CD4-positive, alpha-beta T cell treated with Interleukin-15 for 1 hour (primary cell): ENCODE data around the gene SLC23A2.

Experiments used
- DNase-seq: peaks from one replicate; pipeline ENCODE4 v3.0.0-alpha.2; 2020

The SLC23A2 gene

DNA sequence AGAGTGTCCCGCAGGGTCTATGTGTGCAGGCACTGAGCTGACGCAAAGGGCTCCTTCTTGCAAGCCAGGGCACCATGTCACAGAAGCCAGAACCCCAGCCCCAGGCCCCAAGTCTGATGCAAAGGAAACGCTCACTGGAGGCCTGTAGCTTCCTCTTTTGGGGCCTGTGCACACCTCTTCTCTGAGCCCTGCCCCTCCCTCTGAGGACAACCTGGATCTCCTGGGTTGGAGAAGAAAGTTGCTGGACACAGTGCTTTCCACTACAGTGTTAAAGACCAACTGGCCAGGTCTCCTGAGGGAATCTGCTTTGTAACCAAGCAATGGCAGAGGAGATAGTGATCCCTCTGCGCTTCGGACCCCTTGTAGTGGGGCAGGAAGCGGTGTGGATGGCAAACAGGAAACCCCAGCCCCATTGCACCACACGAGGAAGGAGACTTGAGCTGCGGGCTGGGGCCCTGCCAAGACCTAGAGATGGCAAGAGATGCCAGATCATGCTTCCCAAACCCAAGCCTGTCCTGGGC is 189.6 kb downstream of the SLC23A2 start:
- DNase-seq = peak; percentile 78

DNA sequence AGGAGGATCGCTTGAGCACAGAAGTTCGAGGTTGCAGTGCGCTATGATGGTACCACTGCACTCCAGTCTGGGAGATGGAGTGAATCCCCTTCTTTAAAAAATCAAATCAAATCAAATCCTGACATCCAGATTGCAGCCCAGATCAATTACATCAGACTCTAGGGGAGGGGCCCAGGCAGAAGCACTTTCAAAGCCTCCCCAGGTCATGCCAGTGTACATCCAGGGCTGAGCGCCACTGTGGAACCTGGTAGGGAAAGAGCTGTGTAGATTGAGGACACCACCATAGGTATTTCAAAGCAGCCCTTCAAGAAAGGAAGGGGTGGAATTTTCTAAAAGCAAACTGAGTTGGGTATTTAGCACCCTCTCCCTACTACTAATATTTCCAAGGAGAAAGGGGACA is 190.1 kb downstream of the SLC23A2 start:
- no peak for DNase-seq

- DNase-seq = no peak
Measured at GRCh38 chr20:4810426-4811019, 190.8 kb downstream of the SLC23A2 start.

DNA sequence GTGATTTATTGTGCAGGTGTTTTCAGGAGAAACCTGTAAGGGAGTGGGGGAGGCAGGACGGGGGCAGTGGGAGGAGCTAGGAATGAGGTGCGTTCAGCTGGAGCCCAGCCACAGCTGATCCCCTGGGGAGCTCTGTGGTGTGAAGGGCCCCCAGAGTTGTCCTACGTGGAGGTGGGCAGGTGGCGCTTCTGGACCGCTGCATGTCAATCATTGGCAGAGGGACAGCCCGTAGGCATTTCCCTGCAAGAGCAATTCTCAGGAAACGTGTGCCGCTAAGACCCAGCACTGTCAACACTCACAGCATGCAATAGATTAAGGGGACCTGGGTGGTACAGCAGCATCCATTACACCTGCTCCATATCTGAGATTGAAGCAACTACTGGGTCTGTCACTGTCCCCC is 191.6 kb downstream of the SLC23A2 start:
- no peak for DNase-seq

DNA sequence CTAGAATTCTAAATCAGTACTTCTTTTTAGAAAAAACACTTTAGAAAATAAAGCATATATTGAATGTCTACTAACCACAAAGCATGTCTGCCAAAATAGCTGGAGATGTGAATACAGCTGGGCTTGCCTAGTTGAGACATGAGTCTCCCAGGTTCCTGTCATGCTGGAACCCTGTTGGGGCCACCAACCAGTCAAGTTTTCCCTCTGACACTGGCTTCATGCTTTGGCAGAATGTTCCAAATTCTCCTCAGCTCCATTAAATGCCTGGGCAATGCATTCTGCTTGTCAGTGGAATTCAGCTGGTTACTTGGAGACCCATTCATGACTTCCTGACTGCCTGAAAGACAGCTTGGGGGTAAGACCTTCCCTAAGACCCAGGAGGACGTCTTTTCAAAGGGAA is 192.4 kb downstream of the SLC23A2 start:
- no peak for DNase-seq

- no peak for DNase-seq
Measured at GRCh38 chr20:4805663-4806449, 195.5 kb downstream of the SLC23A2 start.

DNA sequence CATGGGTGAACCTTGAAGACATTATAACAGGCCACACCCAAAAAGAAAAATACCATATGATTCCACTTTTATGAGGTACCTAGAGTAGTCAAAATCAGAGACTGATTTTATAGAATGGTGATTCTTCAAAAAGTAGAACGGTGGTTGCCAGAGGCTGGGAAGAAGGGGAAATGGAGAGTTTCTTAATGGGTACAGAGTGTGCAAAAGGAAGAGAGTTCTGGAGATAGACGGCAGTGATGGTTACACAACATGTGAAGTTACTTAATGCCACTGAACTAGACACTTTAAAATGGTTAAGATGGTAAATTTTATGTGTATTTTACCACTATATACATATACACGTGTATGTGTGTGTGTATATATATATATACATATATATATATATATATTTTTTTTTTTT is 198.8 kb downstream of the SLC23A2 start:
- DNase-seq = no peak
